Ammon's horn (tissue), 1 donor: ENCODE data around the gene SMPDL3B.
A peak's percentile ranks its signal among the peaks of the same experiment; 100 is the strongest.
"Not testable (repeated sequence)": the region's sequence is repeated elsewhere in the genome, so short reads cannot be mapped to it uniquely, and the experiment has no call there.

Experiments used
- DNase-seq: peaks from one replicate; pipeline ENCODE4 v3.0.0-alpha.2; 2016; ENCODE audit warnings: low spot score

SMPDL3B gene

GRCh38 chr1:27970401-27970800 lies 35.6 kb downstream of the SMPDL3B start:
- DNase-seq, result peak; percentile 67

GRCh38 chr1:27971674-27972073 lies 36.9 kb downstream of the SMPDL3B start:
- DNase-seq, result peak; percentile 46

- DNase-seq, result no peak
Measured at GRCh38 chr1:27972141-27972540, 37.3 kb downstream of the SMPDL3B start.

GRCh38 chr1:27973771-27974416 lies 39.1 kb downstream of the SMPDL3B start:
- DNase-seq, result peak; percentile 60

GRCh38 chr1:27974417-27974781 lies 39.6 kb downstream of the SMPDL3B start:
- DNase-seq, result no peak

GRCh38 chr1:27979151-27979858 lies 44.5 kb downstream of the SMPDL3B start:
- peak; percentile 77 for DNase-seq

GRCh38 chr1:27979859-27980201 lies 45.0 kb downstream of the SMPDL3B start:
- DNase-seq, result no peak

GRCh38 chr1:27980216-27980845 lies 45.5 kb downstream of the SMPDL3B start:
- DNase-seq, result no peak

- peak; percentile 86 for DNase-seq
Measured at GRCh38 chr1:27981145-27981544, 46.3 kb downstream of the SMPDL3B start.

GRCh38 chr1:27990920-27991537 lies 56.2 kb downstream of the SMPDL3B start:
- no peak for DNase-seq

- no peak for DNase-seq
Measured at GRCh38 chr1:27992276-27992675, 57.5 kb downstream of the SMPDL3B start.

- DNase-seq, result peak; percentile 54
Measured at GRCh38 chr1:27993241-27993640, 58.4 kb downstream of the SMPDL3B start.

- DNase-seq, result peak; percentile 45
Measured at GRCh38 chr1:27994060-27994459, 59.3 kb downstream of the SMPDL3B start.

- DNase-seq, result not testable (repeated sequence)
Measured at GRCh38 chr1:27994526-27994925, 59.7 kb downstream of the SMPDL3B start.

GRCh38 chr1:27999055-27999454 lies 64.3 kb downstream of the SMPDL3B start:
- no peak for DNase-seq

GRCh38 chr1:28002600-28002999 lies 67.8 kb downstream of the SMPDL3B start:
- DNase-seq, result no peak

- DNase-seq, result not testable (repeated sequence)
Measured at GRCh38 chr1:28003117-28003516, 68.3 kb downstream of the SMPDL3B start.
